DOHH2 (cell line): ENCODE measurements around the gene ANKRD28.

ENCODE experiments used
- EZH2phosphoT487 ChIP-seq: fragments of 200-600 bp; sonication (generic); IDR thresholded peaks from 2 replicates; pipeline ENCODE4 v1.6.1; 2017; ENCODE audit warnings: borderline replicate concordance, mild to moderate bottlenecking, antibody characterized with exemption, low read length, moderate library complexity, mixed read lengths
- TF ChIP-seq, protein P1 (sequence below): fragments of 200-600 bp; sonication (generic); IDR thresholded peaks from one replicate; pipeline ENCODE4 v1.5.1; 2014; ENCODE audit warnings: antibody characterized with exemption, mild to moderate bottlenecking, low read depth, low read length; ENCODE audit not compliant: poor library complexity, severe bottlenecking

DNA sequence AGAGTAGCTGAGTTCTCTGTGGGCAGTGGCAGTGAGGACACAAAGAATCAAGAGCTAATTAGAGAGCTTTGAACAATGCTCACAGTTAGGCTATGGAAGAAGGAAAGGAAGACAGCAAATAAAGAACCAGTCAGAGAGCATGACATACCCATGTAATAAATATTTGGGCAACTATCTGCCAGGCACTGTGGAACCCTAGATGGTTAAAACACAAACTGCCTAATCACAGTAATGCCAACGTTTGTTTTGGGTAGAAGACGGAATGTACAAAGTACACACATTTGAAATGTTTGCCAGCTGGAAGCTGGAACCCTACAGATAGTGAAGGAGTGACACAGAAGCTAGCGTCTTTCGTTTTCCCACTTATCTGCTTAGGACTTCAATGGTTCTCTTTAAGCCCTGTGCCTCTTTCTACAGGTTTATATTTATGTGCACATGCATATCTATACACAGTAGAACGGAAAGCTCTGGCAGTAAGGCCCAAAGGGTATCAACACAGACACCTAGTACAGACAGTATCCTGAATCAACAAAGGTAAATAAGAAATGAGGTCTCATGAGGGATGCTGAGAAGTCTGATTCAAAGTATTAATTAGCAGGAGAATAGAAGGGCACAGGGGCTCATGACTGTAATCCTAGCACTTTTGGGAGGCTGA is 44.6 kb downstream of the ANKRD28 start:
- TF ChIP-seq, protein P1, sequence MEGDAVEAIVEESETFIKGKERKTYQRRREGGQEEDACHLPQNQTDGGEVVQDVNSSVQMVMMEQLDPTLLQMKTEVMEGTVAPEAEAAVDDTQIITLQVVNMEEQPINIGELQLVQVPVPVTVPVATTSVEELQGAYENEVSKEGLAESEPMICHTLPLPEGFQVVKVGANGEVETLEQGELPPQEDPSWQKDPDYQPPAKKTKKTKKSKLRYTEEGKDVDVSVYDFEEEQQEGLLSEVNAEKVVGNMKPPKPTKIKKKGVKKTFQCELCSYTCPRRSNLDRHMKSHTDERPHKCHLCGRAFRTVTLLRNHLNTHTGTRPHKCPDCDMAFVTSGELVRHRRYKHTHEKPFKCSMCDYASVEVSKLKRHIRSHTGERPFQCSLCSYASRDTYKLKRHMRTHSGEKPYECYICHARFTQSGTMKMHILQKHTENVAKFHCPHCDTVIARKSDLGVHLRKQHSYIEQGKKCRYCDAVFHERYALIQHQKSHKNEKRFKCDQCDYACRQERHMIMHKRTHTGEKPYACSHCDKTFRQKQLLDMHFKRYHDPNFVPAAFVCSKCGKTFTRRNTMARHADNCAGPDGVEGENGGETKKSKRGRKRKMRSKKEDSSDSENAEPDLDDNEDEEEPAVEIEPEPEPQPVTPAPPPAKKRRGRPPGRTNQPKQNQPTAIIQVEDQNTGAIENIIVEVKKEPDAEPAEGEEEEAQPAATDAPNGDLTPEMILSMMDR, result no peak
- TF ChIP-seq EZH2phosphoT487, result no peak
